ENCODE results near the gene MYO5B. TPM values are rescaled to one million over a fixed set of nuclear protein-coding genes. Genes with fewer than 3 reads are reported as not detected.

The MYO5B gene
- total RNA-seq, 4 donors from 2014 or later = 32.0 to 63.3 (median 46.8) TPM

DNA sequence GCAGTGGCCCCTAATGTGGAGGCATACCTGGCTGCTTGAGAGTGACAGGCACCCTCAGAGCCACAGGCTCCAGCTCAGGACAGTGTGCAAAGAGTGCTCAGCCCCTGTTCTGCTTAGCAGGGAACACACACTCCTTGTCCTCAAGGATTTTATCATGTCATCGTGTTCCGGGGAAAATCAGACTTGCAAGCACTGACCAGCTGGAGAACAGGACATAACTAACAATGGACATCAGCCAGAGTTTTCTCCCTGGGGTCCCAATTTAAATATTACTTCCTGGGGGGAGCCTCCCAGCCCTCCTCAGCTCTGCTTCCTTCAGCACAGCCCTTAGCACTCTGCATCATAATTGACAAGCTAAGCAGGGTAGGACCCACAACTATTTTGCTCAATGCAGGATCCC, 206.2 kb downstream of the MYO5B start:
- no peak for DNase-seq
- peaks cover 0 to 37% (median 0%) of the 10 kb centered on the region in 3 donors for H3K36me3 ChIP-seq
- no peak overlapping the region for H3K4me3 ChIP-seq
- 76 to 82% methylated on average over 2 of the region's 2 CpGs for WGBS, 2 donors
- intact Hi-C loops (cut with DNase I) = no loop called here
- no peaks in the 10 kb centered on the region for H3K9me3 ChIP-seq
- TF ChIP-seq, protein P1, sequence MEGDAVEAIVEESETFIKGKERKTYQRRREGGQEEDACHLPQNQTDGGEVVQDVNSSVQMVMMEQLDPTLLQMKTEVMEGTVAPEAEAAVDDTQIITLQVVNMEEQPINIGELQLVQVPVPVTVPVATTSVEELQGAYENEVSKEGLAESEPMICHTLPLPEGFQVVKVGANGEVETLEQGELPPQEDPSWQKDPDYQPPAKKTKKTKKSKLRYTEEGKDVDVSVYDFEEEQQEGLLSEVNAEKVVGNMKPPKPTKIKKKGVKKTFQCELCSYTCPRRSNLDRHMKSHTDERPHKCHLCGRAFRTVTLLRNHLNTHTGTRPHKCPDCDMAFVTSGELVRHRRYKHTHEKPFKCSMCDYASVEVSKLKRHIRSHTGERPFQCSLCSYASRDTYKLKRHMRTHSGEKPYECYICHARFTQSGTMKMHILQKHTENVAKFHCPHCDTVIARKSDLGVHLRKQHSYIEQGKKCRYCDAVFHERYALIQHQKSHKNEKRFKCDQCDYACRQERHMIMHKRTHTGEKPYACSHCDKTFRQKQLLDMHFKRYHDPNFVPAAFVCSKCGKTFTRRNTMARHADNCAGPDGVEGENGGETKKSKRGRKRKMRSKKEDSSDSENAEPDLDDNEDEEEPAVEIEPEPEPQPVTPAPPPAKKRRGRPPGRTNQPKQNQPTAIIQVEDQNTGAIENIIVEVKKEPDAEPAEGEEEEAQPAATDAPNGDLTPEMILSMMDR (IDR thresholded peaks at IDR 0.05) = no peak
- no peak for TF ChIP-seq POLR2A (IDR thresholded peaks at IDR 0.05)
- H3K27ac ChIP-seq = no peak overlapping the region
- H3K27me3 ChIP-seq = no peaks in the 10 kb centered on the region
- H3K4me1 ChIP-seq = no peaks in the 10 kb centered on the region

DNA sequence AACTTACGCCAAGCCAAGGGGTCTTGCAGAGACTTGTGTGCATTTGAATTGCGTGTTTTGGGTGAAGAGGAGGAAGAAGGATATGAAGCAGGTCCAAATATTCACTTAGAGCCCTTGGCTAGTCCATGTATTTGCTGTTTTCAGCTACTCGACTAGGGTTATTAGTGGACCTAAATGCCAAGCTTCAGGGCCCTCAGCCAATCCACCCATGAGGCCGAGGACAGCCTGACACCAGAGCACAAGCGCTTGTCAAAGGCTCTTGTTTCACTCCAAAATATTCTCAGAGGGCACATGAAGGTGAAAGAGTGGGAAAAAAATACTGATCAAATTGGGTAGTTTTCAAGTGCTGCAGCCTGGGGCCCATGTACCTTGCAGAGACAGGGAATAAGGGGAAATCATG, 206.8 kb downstream of the MYO5B start:
- Histone ChIP-seq H3K27me3 (no peaks in the 10 kb centered on the region), H3K9me3 (no peaks in the 10 kb centered on the region), H3K27ac (no peak overlapping the region), H3K4me3 (no peak overlapping the region), H3K4me1 (no peaks in the 10 kb centered on the region), H3K36me3 (peaks cover 0 to 37% (median 0%) of the 10 kb centered on the region in 3 donors)
- TF ChIP-seq, protein P1 (IDR thresholded peaks at IDR 0.05) = no peak
- no peak for TF ChIP-seq POLR2A (IDR thresholded peaks at IDR 0.05)
- WGBS, 2 donors = 83 to 90% methylated on average over 5 of the region's 5 CpGs
- DNase-seq = no peak
- intact Hi-C loops (cut with DNase I) = no loop called here

DNA sequence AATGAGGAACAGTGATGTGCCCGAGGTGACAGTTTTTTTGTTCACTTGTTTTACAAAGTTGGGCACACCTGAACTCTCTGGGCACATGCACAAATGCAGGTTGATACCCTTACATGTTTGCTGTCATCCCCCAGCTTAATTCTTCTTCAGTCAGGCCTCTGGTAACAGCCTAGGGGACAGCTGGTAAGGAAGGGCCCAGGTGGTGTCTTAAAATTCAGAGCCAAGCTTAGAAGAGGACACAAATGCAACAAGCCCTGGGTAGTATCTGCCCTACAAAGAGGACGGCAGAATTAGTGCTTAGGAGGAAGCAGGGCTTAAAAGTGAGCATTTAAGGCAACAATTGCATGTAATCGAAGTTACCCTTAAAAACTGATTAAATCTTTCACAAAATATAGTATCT, 209.7 kb downstream of the MYO5B start:
- Histone ChIP-seq H3K9me3 (no peaks in the 10 kb centered on the region), H3K36me3 (peaks cover 0 to 35% (median 0%) of the 10 kb centered on the region in 3 donors), H3K4me3 (no peak overlapping the region), H3K27ac (no peak overlapping the region), H3K4me1 (no peaks in the 10 kb centered on the region), H3K27me3 (no peaks in the 10 kb centered on the region)
- 56 to 66% methylated on average over 3 of the region's 3 CpGs for WGBS, 2 donors
- DNase-seq = no peak
- intact Hi-C loops (cut with DNase I) = no loop called here
- no peak for TF ChIP-seq POLR2A (IDR thresholded peaks at IDR 0.05)
- TF ChIP-seq, protein P1 (IDR thresholded peaks at IDR 0.05) = no peak

DNA sequence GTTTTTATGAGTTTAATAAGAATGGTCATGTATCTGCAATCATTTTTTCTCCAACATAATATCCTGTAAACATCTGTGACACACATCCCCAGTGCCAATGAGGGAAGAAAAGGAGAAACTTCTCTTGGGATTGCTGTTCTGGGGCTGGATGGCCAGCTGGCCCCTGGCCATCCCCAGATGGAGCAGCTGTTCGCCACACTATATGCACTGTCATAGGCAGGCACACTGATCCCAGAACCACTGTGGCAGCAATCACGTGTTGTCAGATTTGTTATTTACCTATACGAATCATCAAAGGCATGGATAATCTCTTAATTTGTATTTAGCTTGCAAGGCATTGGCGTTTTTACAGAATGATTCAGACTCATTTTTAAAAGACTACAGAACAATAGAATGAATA, 214.1 kb downstream of the MYO5B start:
- intact Hi-C loops (cut with DNase I) = no loop called here
- Histone ChIP-seq H3K27me3 (no peaks in the 10 kb centered on the region), H3K27ac (no peak overlapping the region), H3K4me1 (peaks cover 0 to 7% (median 0%) of the 10 kb centered on the region in 3 donors), H3K4me3 (no peak overlapping the region), H3K9me3 (no peaks in the 10 kb centered on the region), H3K36me3 (peaks cover 0 to 21% (median 0%) of the 10 kb centered on the region in 3 donors)
- 10 to 50% methylated on average over 4 of the region's 4 CpGs for WGBS, 2 donors
- TF ChIP-seq POLR2A (IDR thresholded peaks at IDR 0.05) = no peak
- TF ChIP-seq, protein P1 (IDR thresholded peaks at IDR 0.05) = no peak
- no peak for DNase-seq

DNA sequence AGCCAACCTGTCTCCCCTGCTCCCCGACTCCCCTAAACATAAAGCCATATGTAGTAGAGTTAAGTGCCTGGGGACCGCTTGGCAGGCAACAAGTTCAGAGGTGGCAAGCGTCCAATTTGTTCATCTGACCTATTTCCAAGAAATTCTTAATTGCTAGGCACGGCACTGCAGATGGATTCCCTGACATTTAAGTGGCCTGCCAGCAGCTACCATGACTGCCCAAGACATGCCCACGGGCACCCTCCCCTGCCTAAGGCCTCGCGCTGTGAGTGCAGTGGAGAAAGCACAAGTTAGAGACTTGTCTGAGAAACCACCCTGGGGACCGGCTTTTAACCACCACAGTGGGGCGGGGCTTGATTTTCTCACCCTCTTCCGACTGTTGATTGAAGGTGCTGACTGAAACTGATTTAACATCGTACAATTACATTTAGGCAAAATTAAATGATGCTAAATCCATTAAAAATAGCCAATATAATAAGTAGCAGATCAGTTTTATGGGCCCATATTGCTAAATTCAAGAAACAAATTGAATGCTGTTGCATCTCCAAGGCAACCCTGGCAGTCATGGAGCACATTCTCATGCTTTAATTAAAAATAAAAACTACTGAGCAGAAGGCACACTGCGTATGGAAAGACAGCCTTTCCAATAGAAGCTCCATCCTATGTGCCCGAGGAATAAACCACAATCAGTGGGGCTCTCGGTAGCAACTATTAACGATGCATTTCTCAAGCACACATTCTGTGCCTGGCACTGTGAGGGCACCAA, 218.0 kb downstream of the MYO5B start:
- H3K27ac ChIP-seq = no peak overlapping the region
- 42 to 51% methylated on average over 13 to 14 of the region's 15 CpGs for WGBS, 2 donors
- no peak for TF ChIP-seq POLR2A (IDR thresholded peaks at IDR 0.05)
- TF ChIP-seq, protein P1 (IDR thresholded peaks at IDR 0.05) = no peak
- no peak overlapping the region for H3K4me3 ChIP-seq
- H3K27me3 ChIP-seq = no peaks in the 10 kb centered on the region
- intact Hi-C loops (cut with DNase I) = no loop called here
- no peak for DNase-seq
- H3K4me1 ChIP-seq = peaks cover 0 to 7% (median 0%) of the 10 kb centered on the region in 3 donors
- no peaks in the 10 kb centered on the region for H3K9me3 ChIP-seq
- peaks cover 0 to 32% (median 0%) of the 10 kb centered on the region in 3 donors for H3K36me3 ChIP-seq

All from esophagus squamous epithelium (tissue), 5 donors.